ENCODE data around the gene TMEM220.

Gene TMEM220

DNA sequence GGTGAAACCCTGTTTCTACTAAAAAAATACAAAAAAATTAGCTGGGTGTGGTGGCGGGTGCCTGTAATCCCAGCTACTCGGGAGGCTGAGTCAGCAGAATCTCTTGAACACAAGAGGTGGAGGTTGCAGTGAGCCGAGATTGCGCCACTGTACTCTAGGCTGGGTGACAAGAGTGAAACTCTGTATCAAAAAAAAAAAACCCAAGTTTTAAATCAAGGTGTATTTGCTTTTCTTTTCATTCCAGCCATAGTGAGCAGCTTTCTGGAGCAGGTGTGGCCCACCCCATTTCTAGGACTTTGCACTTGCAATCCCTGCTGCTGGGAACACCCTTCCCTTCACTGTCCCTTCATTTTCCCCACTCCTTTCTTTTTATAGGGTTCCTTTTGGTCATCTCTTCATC lies 45.2 kb upstream of the TMEM220 start:
- DNase-seq (ENCODE audit: low read depth), result no peak
- TF ChIP-seq, protein P1, sequence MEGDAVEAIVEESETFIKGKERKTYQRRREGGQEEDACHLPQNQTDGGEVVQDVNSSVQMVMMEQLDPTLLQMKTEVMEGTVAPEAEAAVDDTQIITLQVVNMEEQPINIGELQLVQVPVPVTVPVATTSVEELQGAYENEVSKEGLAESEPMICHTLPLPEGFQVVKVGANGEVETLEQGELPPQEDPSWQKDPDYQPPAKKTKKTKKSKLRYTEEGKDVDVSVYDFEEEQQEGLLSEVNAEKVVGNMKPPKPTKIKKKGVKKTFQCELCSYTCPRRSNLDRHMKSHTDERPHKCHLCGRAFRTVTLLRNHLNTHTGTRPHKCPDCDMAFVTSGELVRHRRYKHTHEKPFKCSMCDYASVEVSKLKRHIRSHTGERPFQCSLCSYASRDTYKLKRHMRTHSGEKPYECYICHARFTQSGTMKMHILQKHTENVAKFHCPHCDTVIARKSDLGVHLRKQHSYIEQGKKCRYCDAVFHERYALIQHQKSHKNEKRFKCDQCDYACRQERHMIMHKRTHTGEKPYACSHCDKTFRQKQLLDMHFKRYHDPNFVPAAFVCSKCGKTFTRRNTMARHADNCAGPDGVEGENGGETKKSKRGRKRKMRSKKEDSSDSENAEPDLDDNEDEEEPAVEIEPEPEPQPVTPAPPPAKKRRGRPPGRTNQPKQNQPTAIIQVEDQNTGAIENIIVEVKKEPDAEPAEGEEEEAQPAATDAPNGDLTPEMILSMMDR (conservative IDR thresholded peaks at IDR 0.05; ENCODE audit: low read depth, low read length), result no peak
- H3K4me3 ChIP-seq (ENCODE audit: low read length), result no peak overlapping the region

DNA sequence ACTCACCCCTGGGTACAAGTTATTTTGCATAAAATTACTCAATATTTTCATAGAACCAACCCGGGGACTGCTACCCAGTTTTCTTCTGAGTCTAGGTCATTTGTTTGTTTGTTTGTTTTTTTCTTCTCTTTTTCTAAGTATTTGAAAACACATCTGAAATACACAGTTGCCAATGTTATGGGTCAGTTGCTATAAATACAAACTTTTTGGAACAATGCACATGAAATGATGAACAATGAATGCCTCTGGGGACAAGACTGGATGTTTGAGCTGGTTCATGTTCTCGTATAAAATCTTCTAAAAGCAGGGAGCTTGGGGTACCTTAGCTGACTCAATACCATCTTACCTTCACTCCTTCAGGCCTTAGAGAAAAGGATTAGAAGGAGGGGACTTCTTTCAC lies 43.6 kb upstream of the TMEM220 start:
- DNase-seq (ENCODE audit: low read depth), result no peak
- TF ChIP-seq, protein P1 (conservative IDR thresholded peaks at IDR 0.05; ENCODE audit: low read depth, low read length), result no peak
- no peak overlapping the region for H3K4me3 ChIP-seq (ENCODE audit: low read length)

DNA sequence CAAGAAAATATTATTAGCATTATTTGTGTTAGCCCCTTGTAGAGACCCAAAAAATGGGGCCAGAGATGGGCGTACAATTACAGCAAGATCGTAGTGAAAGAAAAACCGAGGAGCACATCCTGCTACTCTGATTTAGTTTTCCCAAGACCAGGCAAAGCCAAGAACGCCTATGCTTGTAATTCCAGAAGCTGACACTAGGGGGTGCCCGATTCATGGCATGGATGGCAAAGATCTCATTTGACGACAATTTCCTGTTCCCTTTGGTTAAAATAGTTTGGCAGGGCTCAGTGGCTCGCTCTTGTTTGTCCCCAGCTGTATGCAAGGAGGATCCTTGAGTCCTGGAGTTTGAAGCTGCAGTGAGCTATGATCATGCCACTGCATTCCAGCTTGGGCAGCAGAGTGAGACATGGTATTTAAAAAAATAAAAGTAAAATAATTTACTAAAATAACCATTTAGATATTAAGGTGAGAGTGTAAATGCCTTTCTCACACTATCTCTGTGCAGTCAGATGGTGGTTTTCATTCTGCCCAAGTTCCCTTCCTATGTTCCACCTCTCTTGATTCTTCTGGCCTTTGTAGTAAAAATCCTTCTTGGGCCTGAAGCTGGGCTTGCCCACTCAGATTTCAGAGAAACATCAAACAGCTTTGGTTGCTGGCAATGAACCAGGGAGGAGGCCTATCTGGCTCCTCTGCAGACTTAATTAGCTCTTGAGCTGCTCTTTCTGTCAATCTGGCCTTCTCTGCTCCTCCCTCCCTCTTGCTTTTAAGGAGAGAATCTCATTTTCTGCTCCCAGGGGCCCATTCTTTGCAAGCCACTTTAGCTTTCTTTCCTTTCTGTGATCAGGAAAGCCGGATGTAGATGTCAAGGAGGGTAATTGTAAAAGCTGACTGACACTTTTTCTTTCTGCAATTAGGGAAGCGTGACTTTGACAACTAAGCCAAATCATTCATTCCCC lies 42.9 kb upstream of the TMEM220 start:
- TF ChIP-seq, protein P1 (conservative IDR thresholded peaks at IDR 0.05; ENCODE audit: low read depth, low read length), result peak; percentile 71
- DNase-seq (ENCODE audit: low read depth), result no peak
- H3K4me3 ChIP-seq (ENCODE audit: low read length), result no peak overlapping the region

DNA sequence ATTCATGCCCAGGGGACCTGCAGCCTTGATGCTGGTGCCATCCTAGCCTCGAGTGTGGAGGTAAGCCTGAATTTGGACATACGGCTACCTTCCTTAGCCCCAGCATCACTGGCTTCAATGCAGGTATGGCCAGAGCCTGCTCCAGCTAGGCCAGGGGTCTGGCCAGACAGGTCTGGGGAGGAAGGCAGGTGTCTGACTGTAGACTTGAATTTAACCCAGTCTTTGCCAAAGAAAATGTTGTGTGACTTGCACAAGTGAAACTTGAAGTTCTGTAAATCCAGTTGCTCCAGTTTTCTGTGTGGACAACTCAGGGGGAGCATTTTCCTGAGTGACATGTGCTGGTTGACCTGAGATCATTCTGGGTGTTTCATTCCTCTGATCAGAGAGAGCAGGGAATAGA lies 41.3 kb upstream of the TMEM220 start:
- H3K4me3 ChIP-seq (ENCODE audit: low read length), result no peak overlapping the region
- no peak for DNase-seq (ENCODE audit: low read depth)
- TF ChIP-seq, protein P1 (conservative IDR thresholded peaks at IDR 0.05; ENCODE audit: low read depth, low read length), result no peak

DNA sequence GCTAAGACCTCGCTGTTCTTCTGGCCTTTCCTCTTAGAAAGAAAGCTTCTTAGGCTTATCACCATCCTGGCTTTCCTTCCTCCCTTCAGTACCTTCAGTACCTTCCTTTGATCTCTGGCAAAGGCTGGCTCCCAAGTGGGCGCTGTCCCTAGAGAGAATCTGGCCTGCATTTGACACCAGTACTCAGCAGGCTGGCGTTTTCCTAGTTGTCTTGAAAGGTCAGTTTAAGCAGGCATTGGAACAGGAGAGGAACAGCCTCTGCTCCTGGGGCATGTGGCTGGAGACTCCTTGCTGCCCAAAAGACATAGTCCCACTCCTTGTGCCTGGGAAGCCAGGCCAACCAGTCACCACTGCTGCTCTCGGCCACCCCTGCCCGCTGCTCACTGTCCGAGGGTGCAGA lies 40.0 kb upstream of the TMEM220 start:
- H3K4me3 ChIP-seq (ENCODE audit: low read length), result no peak overlapping the region
- DNase-seq (ENCODE audit: low read depth), result no peak
- TF ChIP-seq, protein P1 (conservative IDR thresholded peaks at IDR 0.05; ENCODE audit: low read depth, low read length), result no peak

DNA sequence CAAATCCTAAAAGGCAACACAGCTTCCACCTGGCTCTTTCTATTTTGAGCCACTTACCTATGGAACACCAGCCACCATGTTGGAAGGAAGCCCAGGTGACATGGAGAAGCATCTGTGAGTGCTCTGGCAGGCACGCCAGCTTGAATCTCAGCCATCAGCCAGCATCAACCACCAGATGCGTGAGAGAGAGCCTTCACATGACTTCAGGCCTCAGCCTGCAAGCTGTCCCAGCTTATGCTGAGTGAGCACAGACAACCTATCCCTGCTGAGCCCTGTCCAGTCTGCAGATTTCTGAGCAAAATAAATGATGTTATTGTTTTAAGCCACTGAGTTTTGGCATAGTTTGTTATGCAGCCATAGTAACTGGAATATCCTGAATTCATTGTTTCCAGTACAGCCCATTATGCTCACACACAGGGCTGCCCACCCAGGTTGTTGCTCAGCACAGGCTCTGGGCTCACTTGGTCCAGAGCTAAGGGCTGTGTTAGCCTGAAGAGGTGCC lies 39.0 kb upstream of the TMEM220 start:
- no peak for DNase-seq (ENCODE audit: low read depth)
- H3K4me3 ChIP-seq (ENCODE audit: low read length), result no peak overlapping the region
- TF ChIP-seq, protein P1 (conservative IDR thresholded peaks at IDR 0.05; ENCODE audit: low read depth, low read length), result no peak

DNA sequence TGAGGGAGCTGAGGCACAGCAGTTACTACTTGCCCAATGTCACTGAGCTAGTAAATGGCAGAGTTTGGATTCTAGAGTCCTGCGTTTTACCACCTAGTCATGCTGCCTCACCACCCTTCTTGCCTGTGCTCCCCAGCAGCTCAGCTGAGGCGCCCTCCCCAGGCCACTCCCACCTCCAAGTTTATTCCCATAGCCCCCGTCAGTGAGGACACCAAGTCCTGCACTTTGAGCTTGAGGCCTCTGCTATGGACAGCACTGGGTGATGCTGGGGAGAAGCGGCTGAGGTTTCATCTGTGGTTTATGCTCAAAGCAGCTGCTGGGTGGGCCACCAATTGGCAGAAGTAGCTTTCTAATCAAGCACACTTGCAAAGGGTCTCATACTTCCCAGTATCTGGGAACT lies 37.4 kb upstream of the TMEM220 start:
- TF ChIP-seq, protein P1 (conservative IDR thresholded peaks at IDR 0.05; ENCODE audit: low read depth, low read length), result no peak

More for the DNA sequence above, 37.4 kb upstream of the TMEM220 start:
- no peak for DNase-seq (ENCODE audit: low read depth)
- no peak overlapping the region for H3K4me3 ChIP-seq (ENCODE audit: low read length)

All from retinal pigment epithelial cell (primary cell).